Panc1 (cell line): ENCODE results near the gene PRDM12. TPM values are rescaled to one million over a fixed set of nuclear protein-coding genes. Genes with fewer than 3 reads are reported as not detected.

Source experiments
- ATAC-seq: fragments of 200-7000 bp; cut with Tn5 transposase; 2 replicates; pipeline ENCODE4 v1.9.1; 2020; ENCODE audit warnings: mild to moderate bottlenecking, moderate library complexity
- BruUV-seq: library from RNA; stranded (reverse); fragments of 400-500 nt; replicated peaks from 2 replicates; lab custom pipeline; 2021; lab: Mats Ljungman, UMichigan
- CTCF ChIA-PET: fragments of 300-600 bp; sonication (Branson Sonifier 250); formaldehyde crosslinking; loops from one replicate; lab custom pipeline; 2022; ENCODE audit warnings: antibody characterized with exemption; lab: Charles Lee
- POLR2A ChIA-PET: fragments of 300-600 bp; sonication (Branson Sonifier 250); formaldehyde crosslinking; loops from one replicate; lab custom pipeline; 2022; ENCODE audit warnings: antibody characterized with exemption; lab: Charles Lee
- DNase-seq: peaks from one replicate; pipeline ENCODE4 v3.0.0-alpha.2; 2010; ENCODE audit warnings: low read depth, low spot score
- H3K27ac ChIP-seq: 2 replicates; pipeline ENCODE4 v1.5.1; 2011; ENCODE audit warnings: mild to moderate bottlenecking, low read length, inconsistent platforms
- H3K27me3 ChIP-seq: fragments of 200-500 bp; sonication (Bioruptor generic); 2 replicates; pipeline ENCODE4 v1.6.0; 2014; ENCODE audit warnings: low read length, inconsistent platforms; ENCODE audit not compliant: control insufficient read depth, insufficient read depth
- H3K36me3 ChIP-seq: fragments of 200-500 bp; sonication (Bioruptor generic); 2 replicates; pipeline ENCODE4 v1.5.1; 2014; ENCODE audit warnings: inconsistent platforms, mild to moderate bottlenecking, low read length, moderate library complexity; ENCODE audit not compliant: control insufficient read depth, insufficient read depth
- H3K4me1 ChIP-seq: 2 replicates; pipeline ENCODE4 v1.5.1; 2011; ENCODE audit warnings: inconsistent platforms, mild to moderate bottlenecking, low read length, moderate library complexity; ENCODE audit not compliant: control insufficient read depth, insufficient read depth
- H3K4me3 ChIP-seq, 2 experiments: 2 replicates each; pipeline ENCODE4 v1.5.1; 2011 to 2012; ENCODE audit warnings: low read depth in 2 of 2, low read length in 2 of 2, mild to moderate bottlenecking in 2 of 2, inconsistent platforms in 1 of 2, moderate library complexity in 1 of 2
- H3K9me3 ChIP-seq: fragments of 200-500 bp; sonication (Bioruptor generic); 2 replicates; pipeline ENCODE4 v1.5.1; 2014; ENCODE audit warnings: low read depth, mild to moderate bottlenecking, inconsistent platforms, low read length, moderate library complexity; ENCODE audit not compliant: control insufficient read depth, insufficient read depth
- POLR2AphosphoS5 ChIP-seq: IDR thresholded peaks from 2 replicates; pipeline ENCODE4 v1.6.1; 2012; ENCODE audit warnings: mild to moderate bottlenecking, low read depth, low read length, moderate library complexity
- SIN3A ChIP-seq: IDR thresholded peaks from 2 replicates; pipeline ENCODE4 v1.6.1; 2012; ENCODE audit warnings: low read depth, mild to moderate bottlenecking, low read length, moderate library complexity, borderline replicate concordance; ENCODE audit not compliant: insufficient read depth
- TCF7L2 ChIP-seq: IDR thresholded peaks from 2 replicates; pipeline ENCODE4 v1.6.1; 2011; ENCODE audit warnings: mild to moderate bottlenecking, low read depth, low read length, inconsistent platforms
- in situ Hi-C: cut with HindIII; loops from 2 replicates; pipeline ENCODE4 v1.10.0; 2016; ENCODE audit warnings: low sequenced_read_pairs, low pct_unique_long_range_greater_than_20kb
- intact Hi-C: fragments of 100-400 bp; cut with micrococcal nuclease; formaldehyde crosslinking; loops from one replicate; pipeline ENCODE4 v1.10.0; 2022; ENCODE audit not compliant: unreplicated experiment
- total RNA-seq: library from RNA; stranded (reverse); gene quantifications from one replicate; pipeline ENCODE4 v1.2.1, GENCODE V29; 2021; ENCODE audit not compliant: unreplicated experiment
- TF ChIP-seq, protein P1 (sequence below): fragments of 450-650 bp; IDR thresholded peaks from 2 replicates; pipeline ENCODE4 v1.5.1; 2017; ENCODE audit warnings: mild to moderate bottlenecking
- TF ChIP-seq, protein P2 (sequence below), 2 experiments: IDR thresholded peaks; 2 replicates each; pipeline ENCODE4 v1.6.1; 2011 to 2012; ENCODE audit warnings: low read depth in 2 of 2, control low read depth in 1 of 2, low read length in 1 of 2, mild to moderate bottlenecking in 1 of 2, moderate library complexity in 1 of 2; ENCODE audit not compliant: insufficient read depth in 1 of 2

Gene PRDM12
- total RNA-seq, 1 experiment from 2014 or later = 0.08 TPM

DNA sequence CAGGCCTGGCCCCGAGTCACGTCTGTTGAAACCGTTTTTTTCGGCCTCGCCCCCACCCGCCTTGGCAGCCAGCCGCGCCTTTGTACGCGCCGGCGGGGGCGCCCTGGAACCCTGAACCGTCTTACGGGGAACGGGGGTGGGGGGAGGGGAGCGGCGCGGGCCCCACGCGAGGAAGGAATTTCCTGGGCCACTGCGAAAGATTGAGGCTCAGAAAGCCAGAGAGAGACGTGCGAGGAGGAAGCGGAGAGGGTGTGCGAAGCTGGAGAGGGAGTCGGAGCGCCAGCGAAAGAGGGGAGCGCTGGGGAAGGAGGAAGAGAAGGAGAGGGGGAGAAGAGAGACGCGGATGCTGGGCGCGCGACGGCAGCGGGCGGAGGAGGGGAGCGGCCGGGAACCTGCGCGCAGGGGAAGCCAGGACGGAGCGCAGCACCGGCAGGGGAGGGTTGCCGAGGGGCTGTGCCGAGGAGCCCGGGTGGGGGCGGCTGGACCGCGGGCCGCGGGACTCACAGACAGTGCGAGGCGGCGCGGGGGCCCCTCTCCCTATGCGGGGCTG, 4.6 kb upstream of the PRDM12 start:
- BruUV-seq = no TSS peak
- no peak for DNase-seq
- TF ChIP-seq, protein P1, sequence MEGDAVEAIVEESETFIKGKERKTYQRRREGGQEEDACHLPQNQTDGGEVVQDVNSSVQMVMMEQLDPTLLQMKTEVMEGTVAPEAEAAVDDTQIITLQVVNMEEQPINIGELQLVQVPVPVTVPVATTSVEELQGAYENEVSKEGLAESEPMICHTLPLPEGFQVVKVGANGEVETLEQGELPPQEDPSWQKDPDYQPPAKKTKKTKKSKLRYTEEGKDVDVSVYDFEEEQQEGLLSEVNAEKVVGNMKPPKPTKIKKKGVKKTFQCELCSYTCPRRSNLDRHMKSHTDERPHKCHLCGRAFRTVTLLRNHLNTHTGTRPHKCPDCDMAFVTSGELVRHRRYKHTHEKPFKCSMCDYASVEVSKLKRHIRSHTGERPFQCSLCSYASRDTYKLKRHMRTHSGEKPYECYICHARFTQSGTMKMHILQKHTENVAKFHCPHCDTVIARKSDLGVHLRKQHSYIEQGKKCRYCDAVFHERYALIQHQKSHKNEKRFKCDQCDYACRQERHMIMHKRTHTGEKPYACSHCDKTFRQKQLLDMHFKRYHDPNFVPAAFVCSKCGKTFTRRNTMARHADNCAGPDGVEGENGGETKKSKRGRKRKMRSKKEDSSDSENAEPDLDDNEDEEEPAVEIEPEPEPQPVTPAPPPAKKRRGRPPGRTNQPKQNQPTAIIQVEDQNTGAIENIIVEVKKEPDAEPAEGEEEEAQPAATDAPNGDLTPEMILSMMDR = no peak
- no peak for TF ChIP-seq TCF7L2
- no peak for TF ChIP-seq SIN3A
- no peak for TF ChIP-seq POLR2AphosphoS5
- TF ChIP-seq, protein P2, sequence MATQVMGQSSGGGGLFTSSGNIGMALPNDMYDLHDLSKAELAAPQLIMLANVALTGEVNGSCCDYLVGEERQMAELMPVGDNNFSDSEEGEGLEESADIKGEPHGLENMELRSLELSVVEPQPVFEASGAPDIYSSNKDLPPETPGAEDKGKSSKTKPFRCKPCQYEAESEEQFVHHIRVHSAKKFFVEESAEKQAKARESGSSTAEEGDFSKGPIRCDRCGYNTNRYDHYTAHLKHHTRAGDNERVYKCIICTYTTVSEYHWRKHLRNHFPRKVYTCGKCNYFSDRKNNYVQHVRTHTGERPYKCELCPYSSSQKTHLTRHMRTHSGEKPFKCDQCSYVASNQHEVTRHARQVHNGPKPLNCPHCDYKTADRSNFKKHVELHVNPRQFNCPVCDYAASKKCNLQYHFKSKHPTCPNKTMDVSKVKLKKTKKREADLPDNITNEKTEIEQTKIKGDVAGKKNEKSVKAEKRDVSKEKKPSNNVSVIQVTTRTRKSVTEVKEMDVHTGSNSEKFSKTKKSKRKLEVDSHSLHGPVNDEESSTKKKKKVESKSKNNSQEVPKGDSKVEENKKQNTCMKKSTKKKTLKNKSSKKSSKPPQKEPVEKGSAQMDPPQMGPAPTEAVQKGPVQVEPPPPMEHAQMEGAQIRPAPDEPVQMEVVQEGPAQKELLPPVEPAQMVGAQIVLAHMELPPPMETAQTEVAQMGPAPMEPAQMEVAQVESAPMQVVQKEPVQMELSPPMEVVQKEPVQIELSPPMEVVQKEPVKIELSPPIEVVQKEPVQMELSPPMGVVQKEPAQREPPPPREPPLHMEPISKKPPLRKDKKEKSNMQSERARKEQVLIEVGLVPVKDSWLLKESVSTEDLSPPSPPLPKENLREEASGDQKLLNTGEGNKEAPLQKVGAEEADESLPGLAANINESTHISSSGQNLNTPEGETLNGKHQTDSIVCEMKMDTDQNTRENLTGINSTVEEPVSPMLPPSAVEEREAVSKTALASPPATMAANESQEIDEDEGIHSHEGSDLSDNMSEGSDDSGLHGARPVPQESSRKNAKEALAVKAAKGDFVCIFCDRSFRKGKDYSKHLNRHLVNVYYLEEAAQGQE (IDR thresholded peaks at IDR 0.05; ENCODE audit: insufficient read depth in 1 of 2, low read depth in 2 of 2, low read length in 1 of 2) = no peak
- Histone ChIP-seq H3K27me3 (no peaks in the 10 kb centered on the region; the same call in 1 of the 2 replicates), H3K4me3 (no peak overlapping the region), H3K4me1 (no peaks in the 10 kb centered on the region), H3K9me3 (no peaks in the 10 kb centered on the region), H3K27ac (no peak overlapping the region), H3K36me3 (no peaks in the 10 kb centered on the region)
- in situ Hi-C loops (no loop called here), intact Hi-C loops (no loop called here)
- ATAC-seq = no peak
- CTCF ChIA-PET = no interaction called here
- POLR2A ChIA-PET = no interaction called here

DNA sequence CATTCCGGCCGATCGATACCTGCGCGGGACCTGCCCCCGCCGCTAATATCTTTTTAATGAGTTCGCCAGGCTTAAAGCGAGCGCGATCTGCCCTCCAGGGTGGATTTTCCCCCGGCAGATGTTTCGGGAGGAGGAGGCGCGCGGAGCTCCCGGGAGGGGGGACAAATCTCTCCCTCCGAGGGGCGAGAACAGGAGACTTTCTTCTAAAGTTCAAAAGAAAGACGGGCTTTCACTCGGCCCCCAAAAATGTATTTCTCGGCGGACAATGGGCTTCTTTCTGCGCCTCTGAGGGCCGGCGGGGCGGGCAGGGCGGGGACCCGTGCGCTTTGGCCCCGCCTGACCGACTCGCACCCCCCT, 4.1 kb upstream of the PRDM12 start:
- Histone ChIP-seq H3K27ac (no peak overlapping the region), H3K9me3 (no peaks in the 10 kb centered on the region), H3K4me3 (peak overlapping the region; percentile 28 to 37), H3K36me3 (no peaks in the 10 kb centered on the region), H3K27me3 (peaks cover 1% of the 10 kb centered on the region; the same call in 1 of the 2 replicates), H3K4me1 (no peaks in the 10 kb centered on the region)
- in situ Hi-C loops (no loop called here), intact Hi-C loops (no loop called here)
- ChIA-PET POLR2A (no interaction called here), CTCF (no interaction called here)
- ATAC-seq (no peak), DNase-seq (no peak)
- TF ChIP-seq, protein P1 = no peak
- TF ChIP-seq, protein P2 (IDR thresholded peaks at IDR 0.05; ENCODE audit: insufficient read depth in 1 of 2, low read depth in 2 of 2, low read length in 1 of 2) = no peak
- TF ChIP-seq TCF7L2 (no peak), POLR2AphosphoS5 (no peak), SIN3A (no peak)
- BruUV-seq = no TSS peak
